ENCODE data around the gene MAGI2.

The MAGI2 gene

GRCh38 chr7:78071491-78072200 lies 1381.8 kb downstream of the MAGI2 start:
- no peak overlapping the region for H3K4me3 ChIP-seq (ENCODE audit: low read length)
- TF ChIP-seq CTCF (conservative IDR thresholded peaks at IDR 0.05; ENCODE audit: low read length): no peak
- DNase-seq (ENCODE audit: low read depth): no peak

- no peak for TF ChIP-seq CTCF (conservative IDR thresholded peaks at IDR 0.05; ENCODE audit: low read length)
- H3K4me3 ChIP-seq (ENCODE audit: low read length): no peak overlapping the region
- DNase-seq (ENCODE audit: low read depth): no peak
Measured at GRCh38 chr7:78066599-78066998, 1386.9 kb downstream of the MAGI2 start.

GRCh38 chr7:78063758-78064157 lies 1389.7 kb downstream of the MAGI2 start:
- TF ChIP-seq CTCF (conservative IDR thresholded peaks at IDR 0.05; ENCODE audit: low read length): no peak
- H3K4me3 ChIP-seq (ENCODE audit: low read length): no peak overlapping the region
- DNase-seq (ENCODE audit: low read depth): no peak

- TF ChIP-seq CTCF (conservative IDR thresholded peaks at IDR 0.05; ENCODE audit: low read length): no peak
- DNase-seq (ENCODE audit: low read depth): no peak
- no peak overlapping the region for H3K4me3 ChIP-seq (ENCODE audit: low read length)
Measured at GRCh38 chr7:78062214-78062613, 1391.3 kb downstream of the MAGI2 start.

- no peak for TF ChIP-seq CTCF (conservative IDR thresholded peaks at IDR 0.05; ENCODE audit: low read length)
- DNase-seq (ENCODE audit: low read depth): peak; percentile 33
- no peak overlapping the region for H3K4me3 ChIP-seq (ENCODE audit: low read length)
Measured at GRCh38 chr7:78057571-78057970, 1395.9 kb downstream of the MAGI2 start.

GRCh38 chr7:78055599-78055998 lies 1397.9 kb downstream of the MAGI2 start:
- TF ChIP-seq CTCF (conservative IDR thresholded peaks at IDR 0.05; ENCODE audit: low read length): no peak

GRCh38 chr7:78055001-78055573 lies 1398.4 kb downstream of the MAGI2 start:
- TF ChIP-seq CTCF (conservative IDR thresholded peaks at IDR 0.05; ENCODE audit: low read length): no peak
- no peak for DNase-seq (ENCODE audit: low read depth)
- H3K4me3 ChIP-seq (ENCODE audit: low read length): no peak overlapping the region

More at GRCh38 chr7:78055599-78055998, 1397.9 kb downstream of the MAGI2 start:
- H3K4me3 ChIP-seq (ENCODE audit: low read length): no peak overlapping the region
- DNase-seq (ENCODE audit: low read depth): no peak
